Fibroblast of mammary gland (primary cell): Measurements from ENCODE around the gene SOX13.
A peak's percentile ranks its signal among the peaks of the same experiment; 100 is the strongest.

Source experiments
- DNase-seq: peaks from one replicate; pipeline ENCODE4 v3.0.0-alpha.2; 2010; ENCODE audit warnings: low read depth
- H3K4me3 ChIP-seq: 2 replicates; pipeline ENCODE4 v1.5.1; 2011; ENCODE audit warnings: low read depth, mild to moderate bottlenecking, low read length, moderate library complexity; ENCODE audit not compliant: control insufficient read depth
- CTCF ChIP-seq: conservative IDR thresholded peaks from 2 replicates; pipeline ENCODE4 v1.5.1; 2011; ENCODE audit warnings: low read depth, low read length, inconsistent platforms; ENCODE audit not compliant: control insufficient read depth, insufficient read depth

SOX13 gene

GRCh38 chr1:204157962-204158361 lies 85.0 kb downstream of the SOX13 start:
- no peak for DNase-seq
- H3K4me3 ChIP-seq: no peak overlapping the region
- no peak for TF ChIP-seq CTCF

DNA sequence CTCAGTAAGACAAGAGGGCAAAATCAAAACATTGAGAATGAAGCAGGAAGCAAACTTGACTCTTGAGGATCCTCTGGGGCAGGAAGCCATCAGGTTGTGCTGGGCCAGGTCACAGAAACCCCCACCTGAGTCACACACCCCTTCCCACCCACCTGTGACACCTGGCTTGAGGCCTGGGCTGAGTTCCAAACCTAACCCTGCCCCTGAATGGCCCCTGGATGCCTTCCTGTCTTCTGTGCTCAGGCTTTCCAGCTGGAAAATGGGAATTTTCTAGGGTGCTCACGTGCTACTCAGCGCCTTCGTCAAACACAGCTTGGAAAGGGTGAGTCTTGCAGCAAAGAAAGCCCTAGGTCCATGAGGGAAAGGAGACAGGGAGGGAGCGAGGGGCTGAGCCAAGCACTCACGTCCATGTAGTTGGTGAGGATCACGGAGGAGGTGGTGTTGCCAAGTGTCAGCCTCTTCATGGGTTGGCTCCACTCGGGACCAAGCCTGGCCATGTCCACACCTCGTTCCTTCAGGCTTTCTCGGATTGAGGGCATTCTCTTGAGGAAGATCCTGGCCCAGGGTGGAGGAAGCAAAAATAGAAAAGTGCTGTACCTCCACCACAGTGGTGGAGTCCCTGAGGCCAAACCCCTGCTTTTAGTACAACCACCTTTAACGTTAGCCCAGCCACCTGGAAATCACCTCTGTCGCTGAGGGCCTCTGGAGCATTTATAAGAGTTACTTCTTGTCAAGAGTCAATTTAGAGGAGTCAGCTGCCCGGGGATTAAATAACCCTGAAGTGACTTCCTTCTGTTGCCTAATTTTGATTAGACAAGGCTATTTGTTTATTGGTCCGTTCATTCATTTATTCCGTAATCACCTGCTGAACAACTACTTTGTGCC lies 88.9 kb downstream of the SOX13 start:
- no peak overlapping the region for H3K4me3 ChIP-seq
- no peak for TF ChIP-seq CTCF
- DNase-seq: no peak

- TF ChIP-seq CTCF: peak; percentile 94
- peak; percentile 54 for DNase-seq
- no peak overlapping the region for H3K4me3 ChIP-seq
Measured at GRCh38 chr1:204162494-204163074, 89.7 kb downstream of the SOX13 start.

GRCh38 chr1:204166219-204166618 lies 93.3 kb downstream of the SOX13 start, which contains the start of gene REN:
Gene REN (minus strand): TSS chr1:204166337. CDS start chr1:204166293, 44 bp downstream.
- TF ChIP-seq CTCF: no peak
- no peak within 1 kb of the TSS for H3K4me3 ChIP-seq
- no peak for DNase-seq

DNA sequence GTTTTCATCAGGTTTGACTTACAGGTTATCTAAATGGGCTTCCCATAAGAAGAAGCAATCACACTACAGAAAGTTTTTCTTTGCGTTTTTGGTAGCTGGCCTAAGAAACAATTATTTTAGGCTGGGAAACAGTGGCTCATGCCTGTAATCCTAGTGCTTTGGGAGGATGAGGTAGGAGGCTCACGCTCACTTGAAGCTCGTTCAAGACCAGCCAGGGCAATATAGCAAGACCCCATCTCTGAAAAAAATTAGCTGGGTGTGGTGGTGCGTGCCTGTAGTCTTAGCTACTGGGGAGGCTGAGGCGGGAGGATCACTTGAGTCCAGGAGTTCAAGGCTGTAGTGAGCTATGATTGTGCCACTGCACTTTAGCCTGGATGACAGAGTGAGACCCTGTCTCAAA lies 94.8 kb downstream of the SOX13 start:
- no peak for TF ChIP-seq CTCF
- DNase-seq: no peak
- H3K4me3 ChIP-seq: no peak overlapping the region

- no peak for DNase-seq
- H3K4me3 ChIP-seq: no peak overlapping the region
- no peak for TF ChIP-seq CTCF
Measured at GRCh38 chr1:204169858-204170257, 96.9 kb downstream of the SOX13 start.
